ENCODE results near the gene PNPLA7. TPM values are rescaled to one million over a fixed set of nuclear protein-coding genes. Genes with fewer than 3 reads are reported as not detected.

Gene PNPLA7
- total and polyA plus RNA-seq, 2 of the 8 experiments (the other 6 are each of a cell fraction or from before 2014, with no cell fraction given), result 0.35 to 0.47 TPM

- no peak for TF ChIP-seq CHD7 (IDR thresholded peaks at IDR 0.05; ENCODE audit: insufficient replicate concordance, low read length)
- no peak for TF ChIP-seq USF2 (IDR thresholded peaks at IDR 0.05; ENCODE audit: low read length)
- no peak for TF ChIP-seq EZH2 (IDR thresholded peaks at IDR 0.05; ENCODE audit: low read depth, low read length, severe bottlenecking)
- TF ChIP-seq YY1 (IDR thresholded peaks at IDR 0.05; ENCODE audit: low read depth, low read length), result no peak
- TF ChIP-seq CTBP2 (IDR thresholded peaks at IDR 0.05; ENCODE audit: borderline replicate concordance, insufficient read depth, insufficient read length, low read length), result no peak
- no peak for TF ChIP-seq ASH2L (IDR thresholded peaks at IDR 0.05; ENCODE audit: low read length)
- no peak for TF ChIP-seq BRCA1 (IDR thresholded peaks at IDR 0.05; ENCODE audit: low read depth, low read length)
- TF ChIP-seq KDM5A (IDR thresholded peaks at IDR 0.05; ENCODE audit: low read length), result no peak
- TF ChIP-seq TCF12 (IDR thresholded peaks at IDR 0.05; ENCODE audit: low read depth, low read length), result no peak
Measured at GRCh38 chr9:137449081-137449844, 100.9 kb downstream of the PNPLA7 start (continued).

Measured in H1 (cell line).